ENCODE data around the gene ARMC8. TPM values are rescaled to one million over a fixed set of nuclear protein-coding genes. Genes with fewer than 3 reads are reported as not detected.

Gene ARMC8
- total RNA-seq, 1 experiment from 2014 or later, result 63.6 TPM

DNA sequence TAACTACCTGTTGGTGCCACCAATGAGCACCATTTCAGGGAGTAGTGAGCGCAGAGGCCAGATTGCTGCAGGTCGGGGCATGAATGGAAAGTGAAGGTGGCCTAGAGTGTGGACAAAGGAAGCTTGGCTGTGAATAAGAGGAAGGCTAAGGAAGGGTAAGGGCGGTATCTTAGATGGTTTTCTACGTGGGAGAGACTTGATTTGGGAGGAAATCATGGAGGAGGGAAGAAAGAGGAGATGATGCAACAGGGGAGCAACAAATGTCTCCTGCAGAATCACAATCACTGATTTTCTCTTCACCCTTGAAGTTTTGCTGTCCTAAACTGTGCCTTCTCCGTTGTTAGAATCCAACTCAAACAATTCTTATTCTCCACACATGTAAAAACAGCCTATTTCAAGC, 120.8 kb downstream of the ARMC8 start:
- H2BK5ac ChIP-seq (ENCODE audit: insufficient read length, low read length), result no peak overlapping the region
- no peaks in the 10 kb centered on the region for H3K4me1 ChIP-seq (ENCODE audit: insufficient read depth, low read length)
- H3K4me2 ChIP-seq (ENCODE audit: insufficient read depth, insufficient read length, low read length), result no peak overlapping the region
- Mint-ChIP-seq H3K4me3 (no peak overlapping the region), H3K4me1 (no peaks in the 10 kb centered on the region), H3K27me3 (ENCODE audit: low read depth) (peaks cover 30% of the 10 kb centered on the region), H3K27ac (no peak overlapping the region), H3K9me3 (peaks cover 14 to 20% of the 10 kb centered on the region in 2 experiments), H3K36me3 (ENCODE audit: insufficient read depth in 1 of 3, low read depth in 3 of 3) (peaks cover 5 to 9% (median 8%) of the 10 kb centered on the region in 3 experiments; a peak in 6 of 7 replicates)
- no peak for DNase-seq
- no peaks in the 10 kb centered on the region for H4K20me1 ChIP-seq (ENCODE audit: control insufficient read depth, insufficient read depth, insufficient read length)
- H2AFZ ChIP-seq (ENCODE audit: low read length), result no peak overlapping the region
- no peaks in the 10 kb centered on the region for H3K23me2 ChIP-seq (ENCODE audit: insufficient read length, low read depth, low read length, poor library complexity, severe bottlenecking)
- H3K9ac ChIP-seq (ENCODE audit: extremely low read depth, insufficient read length, low read length), result no peak overlapping the region
- no peak overlapping the region for H4K5ac ChIP-seq (ENCODE audit: insufficient read length, low read depth, low read length)
- H3K9me3 ChIP-seq (ENCODE audit: control insufficient read depth, low read depth, low read length), result no peaks in the 10 kb centered on the region
- H3K4ac ChIP-seq (ENCODE audit: low read depth, low read length), result no peak overlapping the region
- no peak overlapping the region for H3T11ph ChIP-seq (ENCODE audit: low read length)
- H3K27ac ChIP-seq (ENCODE audit: insufficient read length, low read depth, low read length), result no peak overlapping the region
- no peaks in the 10 kb centered on the region for H3K79me2 ChIP-seq (ENCODE audit: insufficient read depth, low read length)
- H3K18ac ChIP-seq (ENCODE audit: insufficient read length, low read depth, low read length), result no peak overlapping the region
- H2BK15ac ChIP-seq (ENCODE audit: low read depth, low read length), result no peak overlapping the region
- H3K14ac ChIP-seq (ENCODE audit: insufficient read depth, low read length), result no peak overlapping the region
- H2BK120ac ChIP-seq (ENCODE audit: low read depth, low read length, poor library complexity, severe bottlenecking), result no peak overlapping the region
- no peak overlapping the region for H2BK12ac ChIP-seq (ENCODE audit: insufficient read length, low read depth, low read length)
- H2BK20ac ChIP-seq (ENCODE audit: low read depth, low read length, poor library complexity, severe bottlenecking), result no peak overlapping the region
- H3K79me1 ChIP-seq (ENCODE audit: insufficient read depth, low read depth, low read length, poor library complexity, severe bottlenecking), result no peaks in the 10 kb centered on the region
- no peak overlapping the region for H4K91ac ChIP-seq (ENCODE audit: insufficient read length, low read depth, low read length)
- no CpG with 5 or more reads among the region's 5 CpGs for WGBS (ENCODE audit: extremely low coverage, insufficient read length, low lambda C conversion rate)
- H2AK5ac ChIP-seq (ENCODE audit: insufficient read length, low read length), result no peak overlapping the region
- no peaks in the 10 kb centered on the region for H3K27me3 ChIP-seq (ENCODE audit: insufficient read depth, low read length)
- no peak overlapping the region for H3K23ac ChIP-seq (ENCODE audit: insufficient read length, low read depth, low read length)
- no peak overlapping the region for H4K8ac ChIP-seq (replicated peaks; ENCODE audit: insufficient read length, low read depth, low read length)
- no peak for TF ChIP-seq CTCF (conservative IDR thresholded peaks at IDR 0.05)
- H3K56ac ChIP-seq (ENCODE audit: insufficient read length, low read depth, low read length), result no peak overlapping the region

All from H9 (cell line).